H9 (cell line): ENCODE results near the gene EEF1AKMT2. TPM values are rescaled to one million over a fixed set of nuclear protein-coding genes. Genes with fewer than 3 reads are reported as not detected.

Source experiments
- DNase-seq: peaks from one replicate; pipeline ENCODE4 v3.0.0-alpha.2; 2017
- H2AFZ ChIP-seq: one replicate; pipeline ENCODE4 v1.6.1; 2013; ENCODE audit warnings: mild to moderate bottlenecking, low read length, control low read depth, moderate library complexity
- H2AK5ac ChIP-seq: 2 replicates; pipeline ENCODE4 v1.6.1; 2013; ENCODE audit warnings: low read length, control low read depth, mixed read lengths; ENCODE audit not compliant: insufficient read length
- H2BK120ac ChIP-seq: one replicate; pipeline ENCODE4 v1.6.1; 2013; ENCODE audit warnings: low read depth, mild to moderate bottlenecking, low read length, control low read depth, inconsistent platforms; ENCODE audit not compliant: poor library complexity, severe bottlenecking
- H2BK12ac ChIP-seq: 2 replicates; pipeline ENCODE4 v1.6.1; 2013; ENCODE audit warnings: low read length, control low read depth, mixed read lengths, low read depth; ENCODE audit not compliant: insufficient read length
- H2BK15ac ChIP-seq: 2 replicates; pipeline ENCODE4 v1.6.1; 2013; ENCODE audit warnings: low read depth, low read length, control low read depth
- H2BK20ac ChIP-seq: one replicate; pipeline ENCODE4 v1.6.1; 2013; ENCODE audit warnings: low read depth, mild to moderate bottlenecking, low read length, control low read depth, inconsistent platforms; ENCODE audit not compliant: poor library complexity, severe bottlenecking
- H2BK5ac ChIP-seq: 2 replicates; pipeline ENCODE4 v1.6.1; 2013; ENCODE audit warnings: low read length, control low read depth, mixed read lengths; ENCODE audit not compliant: insufficient read length
- H3K14ac ChIP-seq: 2 replicates; pipeline ENCODE4 v1.6.1; 2013; ENCODE audit warnings: low read length, control low read depth; ENCODE audit not compliant: insufficient read depth
- H3K18ac ChIP-seq: 2 replicates; pipeline ENCODE4 v1.6.1; 2013; ENCODE audit warnings: low read depth, mild to moderate bottlenecking, mixed read lengths, low read length, control low read depth; ENCODE audit not compliant: insufficient read length
- H3K23ac ChIP-seq: 2 replicates; pipeline ENCODE4 v1.6.1; 2013; ENCODE audit warnings: low read length, control low read depth, mixed read lengths, low read depth; ENCODE audit not compliant: insufficient read length
- H3K23me2 ChIP-seq: 2 replicates; pipeline ENCODE4 v1.6.1; 2013; ENCODE audit warnings: low read depth, mild to moderate bottlenecking, mixed read lengths, low read length, control low read depth; ENCODE audit not compliant: insufficient read length, poor library complexity, severe bottlenecking
- H3K27ac ChIP-seq: 2 replicates; pipeline ENCODE4 v1.5.1; 2013; ENCODE audit warnings: low read length, control low read depth, mixed read lengths, low read depth; ENCODE audit not compliant: insufficient read length
- H3K27me3 ChIP-seq: 2 replicates; pipeline ENCODE4 v1.6.1; 2013; ENCODE audit warnings: low read length, control low read depth, inconsistent platforms; ENCODE audit not compliant: insufficient read depth
- H3K4ac ChIP-seq: 2 replicates; pipeline ENCODE4 v1.6.1; 2013; ENCODE audit warnings: low read depth, mild to moderate bottlenecking, control low read depth, inconsistent platforms, low read length, moderate library complexity
- H3K4me1 ChIP-seq: 2 replicates; pipeline ENCODE4 v1.6.1; 2013; ENCODE audit warnings: low read length, control low read depth, inconsistent platforms; ENCODE audit not compliant: insufficient read depth
- H3K4me2 ChIP-seq: 2 replicates; pipeline ENCODE4 v1.6.1; 2013; ENCODE audit warnings: low read length, control low read depth, mixed read lengths; ENCODE audit not compliant: insufficient read length, insufficient read depth
- H3K56ac ChIP-seq: 2 replicates; pipeline ENCODE4 v1.6.1; 2013; ENCODE audit warnings: low read depth, mild to moderate bottlenecking, mixed read lengths, low read length, control low read depth; ENCODE audit not compliant: insufficient read length
- H3K79me1 ChIP-seq: 2 replicates; pipeline ENCODE4 v1.6.1; 2013; ENCODE audit warnings: low read depth, mild to moderate bottlenecking, moderate library complexity, low read length, control low read depth, inconsistent platforms; ENCODE audit not compliant: insufficient read depth, poor library complexity, severe bottlenecking
- H3K79me2 ChIP-seq: 2 replicates; pipeline ENCODE4 v1.6.1; 2013; ENCODE audit warnings: low read length, control low read depth, inconsistent platforms; ENCODE audit not compliant: insufficient read depth
- H3K9ac ChIP-seq: 2 replicates; pipeline ENCODE4 v1.6.1; 2013; ENCODE audit warnings: low read length, control low read depth, mixed read lengths; ENCODE audit not compliant: insufficient read length; ENCODE audit errors: extremely low read depth
- H3K9me3 ChIP-seq: one replicate; pipeline ENCODE4 v1.6.1; 2013; ENCODE audit warnings: low read depth, low read length, inconsistent platforms; ENCODE audit not compliant: control insufficient read depth
- H3T11ph ChIP-seq: one replicate; pipeline ENCODE4 v1.6.1; 2013; ENCODE audit warnings: mild to moderate bottlenecking, low read length, control low read depth, inconsistent platforms
- H4K20me1 ChIP-seq: one replicate; pipeline ENCODE4 v1.6.1; 2013; ENCODE audit not compliant: control insufficient read depth, insufficient read length, insufficient read depth
- H4K5ac ChIP-seq: 2 replicates; pipeline ENCODE4 v1.6.1; 2013; ENCODE audit warnings: low read depth, mild to moderate bottlenecking, mixed read lengths, low read length, control low read depth; ENCODE audit not compliant: insufficient read length
- H4K8ac ChIP-seq: replicated peaks from 2 replicates; pipeline ENCODE4 v1.6.1; 2013; ENCODE audit warnings: low read length, control low read depth, mixed read lengths, low read depth; ENCODE audit not compliant: insufficient read length
- H4K91ac ChIP-seq: 2 replicates; pipeline ENCODE4 v1.6.1; 2013; ENCODE audit warnings: low read depth, mild to moderate bottlenecking, moderate library complexity, mixed read lengths, low read length, control low read depth; ENCODE audit not compliant: insufficient read length
- H3K27ac Mint-ChIP-seq, 3 experiments: 2 replicates in 2 of 3; 3 replicates in 1 of 3; pipeline ENCODE4 v1.8.0; 2020 to 2021; ENCODE audit warnings: mixed read lengths in 3 of 3, mild to moderate bottlenecking in 1 of 3, moderate library complexity in 1 of 3
- H3K27me3 Mint-ChIP-seq: 2 replicates; pipeline ENCODE4 v1.8.0; 2021; ENCODE audit warnings: low read depth, mild to moderate bottlenecking, moderate library complexity, mixed read lengths
- H3K36me3 Mint-ChIP-seq, 3 experiments: 2 replicates in 2 of 3; 3 replicates in 1 of 3; pipeline ENCODE4 v1.8.0; 2020 to 2021; ENCODE audit warnings: low read depth in 3 of 3, mixed read lengths in 3 of 3; ENCODE audit not compliant: insufficient read depth in 1 of 3
- H3K4me1 Mint-ChIP-seq, 2 experiments: 2 replicates each; pipeline ENCODE4 v1.8.0; 2020; ENCODE audit warnings: mixed read lengths in 2 of 2
- H3K4me3 Mint-ChIP-seq, 2 experiments: 2 replicates in 1 of 2; 3 replicates in 1 of 2; pipeline ENCODE4 v1.8.0; 2020 to 2021; ENCODE audit warnings: mild to moderate bottlenecking in 2 of 2, mixed read lengths in 2 of 2, moderate library complexity in 1 of 2
- H3K9me3 Mint-ChIP-seq, 2 experiments: 2 replicates in 1 of 2; 3 replicates in 1 of 2; pipeline ENCODE4 v1.8.0; 2020; ENCODE audit warnings: mild to moderate bottlenecking in 2 of 2, mixed read lengths in 2 of 2, moderate library complexity in 1 of 2
- CTCF ChIP-seq: fragments of 200-600 bp; sonication (generic); conservative IDR thresholded peaks from 3 replicates; pipeline ENCODE4 v1.8.0; 2021; ENCODE audit warnings: antibody characterized with exemption, mild to moderate bottlenecking
- WGBS: extraction: QIAGEN DNeasy Blood & Tissue Kit; methylation state at CpG from one replicate; pipeline ENCODE4 v1.1.7; 2013; ENCODE audit warnings: missing lambda C conversion rate, low lambda C conversion rate, mixed read lengths; ENCODE audit not compliant: insufficient read length; ENCODE audit errors: extremely low coverage; 5-methylcytosine and 5-hydroxymethylcytosine counted together
- total RNA-seq: library from RNA; stranded (reverse); gene quantifications from 2 replicates; pipeline ENCODE4 v1.2.1, GENCODE V29; 2021

The EEF1AKMT2 gene
- total RNA-seq, 1 experiment from 2014 or later, result 19.0 TPM

DNA sequence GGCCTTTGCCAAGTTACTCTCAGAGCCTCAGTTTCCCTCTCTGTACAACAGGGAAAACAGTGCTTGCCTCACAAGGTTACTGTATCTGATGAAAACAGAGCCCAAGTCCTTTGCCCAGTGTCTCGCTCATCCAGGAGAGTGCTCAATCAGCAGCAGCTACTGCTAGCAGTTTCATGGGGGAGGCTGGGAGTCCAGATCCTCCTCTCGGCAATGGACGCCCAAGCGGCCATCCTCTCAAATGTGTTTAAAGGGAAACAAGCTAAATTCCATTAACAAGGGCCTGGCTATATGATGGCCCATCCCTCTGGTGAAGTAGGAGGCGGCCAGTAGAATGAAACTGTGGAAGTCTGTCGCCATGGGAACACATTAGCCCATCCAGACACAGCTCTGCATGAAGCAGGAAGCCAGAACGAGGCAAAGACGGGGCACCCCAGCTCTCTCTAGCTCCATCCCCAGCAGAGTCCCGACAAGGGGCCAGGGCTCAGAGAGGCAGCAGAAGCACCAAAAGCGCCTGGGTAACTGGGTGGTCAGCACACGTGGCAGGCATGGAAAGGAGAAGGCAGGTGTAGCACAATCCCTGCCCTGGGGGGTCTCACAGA is 82.7 kb downstream of the EEF1AKMT2 start:
- peaks cover 8% of the 10 kb centered on the region; the same call in 1 of the 2 replicates for H3K4me1 ChIP-seq
- no peaks in the 10 kb centered on the region for H4K20me1 ChIP-seq
- H3K27me3 ChIP-seq, result no peaks in the 10 kb centered on the region
- Mint-ChIP-seq H3K4me3 (0 out of 5 replicates have a peak overlapping the region, but pooled peaks of 1 of the 2 experiments have one; percentile 43), H3K27me3 (no peaks in the 10 kb centered on the region), H3K27ac (0 out of 7 replicates have a peak overlapping the region, but pooled peaks of 1 of the 3 experiments have one; percentile 23), H3K9me3 (no peaks in the 10 kb centered on the region), H3K36me3 (peaks cover 7 to 17% (median 13%) of the 10 kb centered on the region in 3 experiments; a peak in 5 of 7 replicates), H3K4me1 (peaks cover 32 to 34% of the 10 kb centered on the region in 2 experiments)
- peak overlapping the region; percentile 46 for H3K18ac ChIP-seq
- H3K9me3 ChIP-seq, result no peaks in the 10 kb centered on the region
- no peak overlapping the region for H2AFZ ChIP-seq
- no CpG with 5 or more reads among the region's 11 CpGs for WGBS
- no peak overlapping the region for H2AK5ac ChIP-seq
- DNase-seq, result no peak
- no peak overlapping the region for H3T11ph ChIP-seq
- H3K9ac ChIP-seq, result no peak overlapping the region
- H4K91ac ChIP-seq, result no peak overlapping the region
- H3K4ac ChIP-seq, result no peak overlapping the region
- H3K79me1 ChIP-seq, result peaks cover 5% of the 10 kb centered on the region
- H3K4me2 ChIP-seq, result no peak overlapping the region
- H3K23ac ChIP-seq, result no peak overlapping the region
- H2BK120ac ChIP-seq, result no peak overlapping the region
- H3K23me2 ChIP-seq, result no peaks in the 10 kb centered on the region
- no peak overlapping the region for H2BK20ac ChIP-seq
- no peak overlapping the region for H3K27ac ChIP-seq
- H3K14ac ChIP-seq, result no peak overlapping the region; the same call in 1 of the 2 replicates
- H3K79me2 ChIP-seq, result no peaks in the 10 kb centered on the region
- H4K5ac ChIP-seq, result no peak overlapping the region
- no peak overlapping the region for H2BK5ac ChIP-seq
- H3K56ac ChIP-seq, result no peak overlapping the region
- no peak overlapping the region for H2BK15ac ChIP-seq
- no peak for TF ChIP-seq CTCF
- H2BK12ac ChIP-seq, result no peak overlapping the region
- H4K8ac ChIP-seq, result no peak overlapping the region
